ENCODE results near the gene PAQR8. TPM values are rescaled to one million over a fixed set of nuclear protein-coding genes. Genes with fewer than 3 reads are reported as not detected.

PAQR8 gene
- total and polyA plus RNA-seq, 2 of the 13 experiments (the other 11 are each of a cell fraction or from before 2014, with no cell fraction given) = 37.7 to 50.7 TPM

GRCh38 chr6:52420668-52421358, 58.9 kb downstream of the PAQR8 start (continued):
- TF ChIP-seq ZNF567 (CRISPR knock-in tag; IDR thresholded peaks at IDR 0.05; ENCODE audit: borderline replicate concordance) (no peak), MED1 (CRISPR knock-in tag; IDR thresholded peaks at IDR 0.05) (peak; percentile 47), ZNF512B (CRISPR knock-in tag; IDR thresholded peaks at IDR 0.05; ENCODE audit: borderline replicate concordance) (no peak), GTF2F1 (IDR thresholded peaks at IDR 0.05; ENCODE audit: low read length) (no peak), CAMTA2 (CRISPR knock-in tag; IDR thresholded peaks at IDR 0.05; ENCODE audit: borderline replicate concordance) (no peak), ZSCAN22 (CRISPR knock-in tag; IDR thresholded peaks at IDR 0.05) (no peak), DPF2 (CRISPR knock-in tag; IDR thresholded peaks at IDR 0.05; ENCODE audit: borderline replicate concordance, low read depth) (no peak), RBM22 (optimal IDR thresholded peaks at IDR 0.05; ENCODE audit: low read length) (no peak), NFYB (CRISPR knock-in tag; IDR thresholded peaks at IDR 0.05) (no peak), ZNF468 (CRISPR knock-in tag; IDR thresholded peaks at IDR 0.05) (no peak), PATZ1 (CRISPR knock-in tag; IDR thresholded peaks at IDR 0.05) (no peak), FOSL2 (CRISPR knock-in tag; IDR thresholded peaks at IDR 0.05) (no peak), SYNCRIP (IDR thresholded peaks at IDR 0.05; ENCODE audit: insufficient read depth, low read depth, low read length) (no peak), ZNF256 (CRISPR knock-in tag; conservative IDR thresholded peaks at IDR 0.05) (no peak), BCL6 (CRISPR knock-in tag; IDR thresholded peaks at IDR 0.05) (no peak), SIX1 (CRISPR knock-in tag; IDR thresholded peaks at IDR 0.05; ENCODE audit: borderline replicate concordance) (no peak), MAX (IDR thresholded peaks at IDR 0.05) (no peak), CEBPG (CRISPR knock-in tag; IDR thresholded peaks at IDR 0.05) (no peak), ZNF883 (CRISPR knock-in tag; IDR thresholded peaks at IDR 0.05; ENCODE audit: not compliant biosample characterization) (no peak), RCOR2 (CRISPR knock-in tag; IDR thresholded peaks at IDR 0.05) (no peak), ZNF572 (CRISPR knock-in tag; IDR thresholded peaks at IDR 0.05) (no peak), NONO (IDR thresholded peaks at IDR 0.05) (peak; percentile 83; the same call in 1 of the 2 replicates), NONO (CRISPR knock-in tag; conservative IDR thresholded peaks at IDR 0.05) (peak; percentile 25; the same call in 1 of the 2 replicates), ELK4 (CRISPR knock-in tag; IDR thresholded peaks at IDR 0.05; ENCODE audit: borderline replicate concordance) (no peak), TOPORS (CRISPR knock-in tag; IDR thresholded peaks at IDR 0.05) (no peak; the same call in 1 of the 2 replicates)
